Colon (tissue), 2 donors: ENCODE measurements around the gene ADIPOR2.

Experiments used
- FAIRE-seq: peaks from 2 replicates; lab custom pipeline; 2012; peaks lifted over from hg19 to GRCh38; lab: Jason Lieb, UNC
- donor health status: control.
- donor health status: control.

The ADIPOR2 gene, protein sequence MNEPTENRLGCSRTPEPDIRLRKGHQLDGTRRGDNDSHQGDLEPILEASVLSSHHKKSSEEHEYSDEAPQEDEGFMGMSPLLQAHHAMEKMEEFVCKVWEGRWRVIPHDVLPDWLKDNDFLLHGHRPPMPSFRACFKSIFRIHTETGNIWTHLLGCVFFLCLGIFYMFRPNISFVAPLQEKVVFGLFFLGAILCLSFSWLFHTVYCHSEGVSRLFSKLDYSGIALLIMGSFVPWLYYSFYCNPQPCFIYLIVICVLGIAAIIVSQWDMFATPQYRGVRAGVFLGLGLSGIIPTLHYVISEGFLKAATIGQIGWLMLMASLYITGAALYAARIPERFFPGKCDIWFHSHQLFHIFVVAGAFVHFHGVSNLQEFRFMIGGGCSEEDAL

DNA sequence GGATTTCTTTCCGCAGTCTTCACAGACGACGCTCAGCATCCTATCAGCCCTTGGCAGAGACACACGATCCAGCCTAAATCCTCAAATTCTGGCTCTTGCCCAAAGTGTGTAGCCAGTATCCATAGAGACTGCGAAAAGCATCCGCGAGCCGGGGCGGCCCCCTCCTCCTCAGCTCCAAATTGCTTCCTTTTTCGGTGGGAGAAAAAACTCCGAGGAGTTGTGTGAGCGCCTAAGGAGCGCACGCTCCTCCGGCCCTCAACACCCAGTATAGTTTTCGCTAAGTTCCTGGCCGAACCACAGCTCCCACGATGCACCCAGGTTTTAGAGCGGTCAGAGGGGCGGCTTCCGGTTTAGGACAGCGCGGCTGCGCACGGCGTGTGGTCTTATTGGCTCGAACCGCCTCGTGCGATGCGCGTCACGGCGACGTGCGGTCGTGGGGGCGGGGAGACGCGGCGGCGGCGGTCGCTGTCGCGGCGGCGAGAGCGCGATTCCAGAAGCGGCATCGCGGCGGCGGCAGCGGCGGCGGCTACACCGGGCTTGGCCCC lies at the start of gene ADIPOR2:
Gene ADIPOR2 (plus strand): TSS at position 493 of the 545 bp plus-strand sequence. CDS start 63,274 bp downstream, outside the sequence.
- no peak for FAIRE-seq

DNA sequence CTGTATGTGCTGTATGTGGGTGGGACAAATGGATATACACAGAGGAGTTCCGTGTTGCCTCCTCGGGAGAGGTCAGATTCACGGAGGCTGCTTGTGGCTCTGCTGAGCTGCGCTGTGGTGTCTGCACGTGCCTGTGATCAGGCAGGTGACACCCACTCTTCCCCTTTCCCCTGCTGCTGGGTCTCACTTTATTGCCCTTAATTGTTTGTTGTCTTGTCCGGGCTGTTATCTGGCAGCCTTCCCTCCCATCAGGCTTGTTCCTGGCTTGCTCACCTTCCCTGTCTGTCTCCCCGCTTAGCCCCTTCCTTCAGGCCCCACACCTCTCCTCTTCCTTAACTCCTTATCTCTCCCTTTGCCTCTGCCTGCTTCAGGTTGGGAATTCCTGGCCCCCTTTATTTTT lies 48.4 kb upstream of the ADIPOR2 start:
- no peak for FAIRE-seq

DNA sequence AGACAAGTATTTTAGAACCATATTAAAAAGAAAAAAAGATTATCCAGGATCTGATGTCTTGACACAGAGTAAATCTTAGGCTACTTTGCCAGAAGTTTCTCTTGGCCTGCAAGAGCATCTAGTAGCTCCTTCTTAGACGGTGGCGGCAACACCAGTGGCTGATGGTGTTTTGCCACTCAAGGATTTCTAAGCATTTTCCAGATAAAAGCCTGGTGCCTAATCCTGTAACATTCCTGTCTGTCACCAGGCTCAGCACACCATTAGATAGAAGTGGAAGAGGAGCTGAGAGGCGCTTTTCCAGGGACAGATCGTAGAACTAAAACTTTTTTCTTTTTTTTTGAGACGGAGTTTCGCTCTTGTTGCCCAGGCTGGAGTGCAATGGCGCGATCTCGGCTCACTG lies 47.8 kb upstream of the ADIPOR2 start:
- no peak for FAIRE-seq

DNA sequence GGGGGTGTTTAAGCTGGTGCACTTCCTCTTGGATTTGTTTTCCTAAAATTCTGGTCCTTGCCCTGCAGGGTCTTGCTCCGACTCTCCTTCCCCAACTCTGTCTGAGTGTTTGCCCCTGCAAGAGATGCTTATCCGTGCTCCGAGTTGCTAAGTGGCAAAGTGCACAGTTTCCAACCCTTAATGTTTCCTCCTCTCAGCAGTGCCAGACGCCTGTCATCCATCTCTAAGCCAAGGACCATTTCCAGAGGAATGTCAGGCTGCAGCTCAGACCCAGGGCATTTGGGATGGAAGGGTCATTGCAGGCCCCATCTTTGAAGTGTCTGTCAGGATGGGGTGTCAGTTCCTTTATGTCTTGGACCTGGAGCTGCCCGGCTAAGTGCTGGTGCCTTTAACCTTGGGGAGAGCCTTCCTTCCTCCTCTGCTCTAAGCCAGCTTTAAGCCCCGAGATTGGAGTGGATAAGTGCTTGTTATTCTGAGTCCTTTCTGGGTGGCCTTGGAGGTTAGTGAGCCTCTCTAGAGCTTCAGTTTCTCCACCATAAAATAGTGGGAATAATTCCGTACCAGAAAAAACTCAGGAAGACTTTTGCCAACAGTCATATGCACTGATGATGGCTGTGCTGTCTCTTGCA lies 46.9 kb upstream of the ADIPOR2 start:
- no peak for FAIRE-seq

DNA sequence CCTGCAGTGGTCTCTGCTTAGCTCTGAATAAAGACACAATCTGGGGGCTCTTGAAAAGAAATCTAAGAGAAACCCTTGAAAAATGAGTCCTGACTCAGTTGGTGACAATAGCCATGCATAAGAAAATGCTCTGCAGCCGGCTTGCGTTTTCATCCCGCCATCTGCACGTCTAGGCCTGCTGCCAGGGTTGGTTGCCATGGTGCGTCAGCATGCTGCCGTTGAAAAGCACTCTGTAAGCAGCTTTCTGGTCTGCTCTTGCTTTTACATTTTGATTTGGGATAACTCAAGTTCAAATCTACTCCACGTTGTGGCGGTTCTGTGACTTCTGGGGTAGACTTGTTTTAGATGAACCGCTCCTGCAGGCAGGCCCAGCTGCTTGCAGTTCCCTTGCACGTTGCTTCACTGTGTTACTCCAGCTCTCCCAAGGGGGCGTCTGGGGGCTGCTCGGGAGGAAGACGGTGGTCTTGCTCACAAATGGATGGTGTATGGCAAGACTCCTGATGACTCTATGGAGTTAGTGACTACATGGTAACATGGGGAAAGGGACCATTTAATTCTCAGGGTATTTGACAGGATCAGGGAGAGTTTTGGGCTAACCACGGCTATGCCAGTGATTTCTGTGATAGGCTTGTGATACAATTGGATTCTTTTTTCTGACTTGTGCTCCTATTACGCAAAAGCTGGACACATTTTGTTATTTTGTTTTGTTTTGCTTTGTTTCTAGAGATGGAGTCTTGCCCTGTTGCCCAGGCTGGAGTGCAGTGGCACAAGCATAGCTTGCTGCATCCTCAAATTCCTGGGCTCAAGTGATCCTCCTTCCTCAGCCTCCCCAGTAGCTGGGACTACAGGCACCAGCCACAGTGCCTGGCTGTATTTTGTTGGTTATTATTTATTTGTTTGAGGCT lies 46.1 kb upstream of the ADIPOR2 start:
- FAIRE-seq, result no peak

DNA sequence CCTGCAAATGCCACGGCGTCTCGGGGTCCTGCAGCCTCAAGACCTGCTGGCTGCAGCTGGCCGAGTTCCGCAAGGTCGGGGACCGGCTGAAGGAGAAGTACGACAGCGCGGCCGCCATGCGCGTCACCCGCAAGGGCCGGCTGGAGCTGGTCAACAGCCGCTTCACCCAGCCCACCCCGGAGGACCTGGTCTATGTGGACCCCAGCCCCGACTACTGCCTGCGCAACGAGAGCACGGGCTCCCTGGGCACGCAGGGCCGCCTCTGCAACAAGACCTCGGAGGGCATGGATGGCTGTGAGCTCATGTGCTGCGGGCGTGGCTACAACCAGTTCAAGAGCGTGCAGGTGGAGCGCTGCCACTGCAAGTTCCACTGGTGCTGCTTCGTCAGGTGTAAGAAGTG lies 45.1 kb upstream of the ADIPOR2 start:
- no peak for FAIRE-seq

DNA sequence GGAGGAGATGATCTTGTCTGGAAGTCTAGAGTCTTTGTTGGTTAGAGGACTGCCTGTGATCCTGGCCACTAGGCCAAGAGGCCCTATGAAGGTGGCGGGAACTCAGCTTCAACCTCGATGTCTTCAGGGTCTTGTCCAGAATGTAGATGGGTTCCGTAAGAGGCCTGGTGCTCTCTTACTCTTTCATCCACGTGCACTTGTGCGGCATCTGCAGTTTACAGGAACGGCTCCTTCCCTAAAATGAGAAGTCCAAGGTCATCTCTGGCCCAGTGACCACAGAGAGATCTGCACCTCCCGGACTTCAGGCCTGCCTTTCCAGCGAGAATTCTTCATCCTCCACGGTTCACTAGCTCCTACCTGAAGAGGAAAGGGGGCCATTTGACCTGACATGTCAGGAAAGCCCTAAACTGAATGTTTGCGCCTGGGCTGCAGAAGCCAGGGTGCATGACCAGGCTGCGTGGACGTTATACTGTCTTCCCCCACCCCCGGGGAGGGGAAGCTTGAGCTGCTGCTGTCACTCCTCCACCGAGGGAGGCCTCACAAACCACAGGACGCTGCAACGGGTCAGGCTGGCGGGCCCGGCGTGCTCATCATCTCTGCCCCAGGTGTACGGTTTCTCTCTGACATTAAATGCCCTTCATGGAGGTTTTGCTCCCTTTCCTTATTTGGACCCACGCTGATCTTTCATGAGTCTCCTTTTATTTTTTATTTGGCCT lies 44.1 kb upstream of the ADIPOR2 start:
- FAIRE-seq, result no peak

DNA sequence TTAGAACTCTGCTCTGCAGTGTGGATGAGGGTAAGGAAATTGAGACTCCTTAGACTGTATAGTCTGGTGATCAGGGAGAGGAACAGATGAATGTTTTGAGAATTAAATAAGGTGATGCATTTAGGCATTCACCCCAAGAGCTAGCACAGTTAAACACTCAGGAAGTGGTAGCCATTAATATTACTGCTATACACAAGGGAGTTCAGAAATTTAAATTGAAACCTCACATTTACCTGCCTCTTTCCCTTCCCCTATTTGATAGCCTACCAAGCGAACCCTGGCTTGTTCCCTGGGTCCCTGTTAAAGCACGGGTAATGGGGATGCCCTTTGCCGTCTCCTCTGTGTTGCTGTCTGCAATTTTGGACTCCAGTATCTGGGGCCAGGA lies 43.6 kb upstream of the ADIPOR2 start:
- FAIRE-seq, result no peak

DNA sequence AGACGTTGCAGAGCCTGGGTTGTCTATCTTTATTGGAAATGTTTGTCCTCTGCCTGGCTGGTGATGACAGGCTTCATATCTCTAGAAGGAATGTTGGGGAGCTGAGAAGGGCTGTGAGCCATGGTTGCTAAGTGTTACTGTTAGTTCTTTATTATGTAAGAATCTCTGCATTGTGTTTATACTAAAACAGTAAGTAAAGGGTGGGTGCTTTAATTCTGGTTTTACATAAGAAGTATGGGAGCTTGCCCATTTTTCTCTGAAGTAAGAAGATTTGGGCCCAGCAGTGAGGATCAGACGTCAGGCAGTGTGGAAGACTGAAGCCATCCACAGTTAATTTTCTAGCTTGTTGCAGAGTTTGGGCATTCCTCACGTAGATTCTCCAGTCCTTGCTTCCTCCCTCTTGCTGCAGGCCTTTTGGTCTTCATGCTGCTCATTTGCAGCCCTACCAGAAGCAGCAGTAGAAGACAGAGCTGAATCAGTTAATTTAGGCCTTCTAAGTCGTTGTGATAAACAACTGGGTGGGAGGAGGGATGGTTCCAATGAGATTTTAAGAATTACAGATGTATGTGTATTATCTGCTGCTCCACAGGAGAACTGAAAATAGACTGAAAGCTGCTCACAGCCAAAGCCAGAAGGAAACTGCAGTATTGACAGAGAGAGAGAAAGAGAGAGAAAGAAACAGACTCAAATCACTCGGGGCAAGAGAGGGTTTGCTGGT lies 40.5 kb upstream of the ADIPOR2 start:
- no peak for FAIRE-seq

DNA sequence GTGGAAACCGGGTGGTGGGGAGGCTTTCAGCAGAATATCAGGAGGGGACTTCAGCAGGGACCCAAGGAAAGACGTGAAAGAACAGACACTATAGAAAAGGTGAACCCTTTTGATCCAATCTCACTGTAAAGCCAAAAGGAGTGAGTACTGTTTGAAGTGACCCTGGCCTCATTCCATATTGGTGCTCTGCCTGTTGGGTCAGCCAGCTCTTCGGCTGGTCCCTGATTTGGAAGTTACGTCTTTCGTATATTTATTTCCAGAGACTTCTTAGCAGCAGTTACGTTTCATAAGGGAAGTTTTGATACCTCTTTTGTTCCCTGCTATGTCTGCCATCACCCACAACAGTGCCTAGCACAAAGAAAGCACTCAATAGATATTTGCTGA lies 39.9 kb upstream of the ADIPOR2 start:
- FAIRE-seq, result no peak

DNA sequence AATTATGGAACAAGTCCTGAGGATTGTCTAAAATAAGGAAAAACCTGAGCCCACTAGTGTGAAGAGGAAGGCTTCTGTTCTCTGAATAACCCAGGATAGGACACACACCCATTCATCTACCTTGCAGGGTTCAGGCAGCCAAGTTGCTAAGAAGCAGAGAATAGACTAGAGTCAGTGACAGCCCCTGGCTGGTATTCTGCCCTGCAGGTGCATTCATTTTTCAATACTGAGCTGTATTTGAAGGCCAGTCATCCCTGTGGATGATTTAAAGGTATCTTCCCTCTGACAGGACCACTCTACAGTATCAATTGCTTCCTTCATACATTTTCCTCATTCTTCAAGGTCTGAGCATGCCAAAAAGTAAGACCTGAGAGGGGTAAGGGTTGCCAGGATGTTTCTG lies 38.9 kb upstream of the ADIPOR2 start:
- no peak for FAIRE-seq

DNA sequence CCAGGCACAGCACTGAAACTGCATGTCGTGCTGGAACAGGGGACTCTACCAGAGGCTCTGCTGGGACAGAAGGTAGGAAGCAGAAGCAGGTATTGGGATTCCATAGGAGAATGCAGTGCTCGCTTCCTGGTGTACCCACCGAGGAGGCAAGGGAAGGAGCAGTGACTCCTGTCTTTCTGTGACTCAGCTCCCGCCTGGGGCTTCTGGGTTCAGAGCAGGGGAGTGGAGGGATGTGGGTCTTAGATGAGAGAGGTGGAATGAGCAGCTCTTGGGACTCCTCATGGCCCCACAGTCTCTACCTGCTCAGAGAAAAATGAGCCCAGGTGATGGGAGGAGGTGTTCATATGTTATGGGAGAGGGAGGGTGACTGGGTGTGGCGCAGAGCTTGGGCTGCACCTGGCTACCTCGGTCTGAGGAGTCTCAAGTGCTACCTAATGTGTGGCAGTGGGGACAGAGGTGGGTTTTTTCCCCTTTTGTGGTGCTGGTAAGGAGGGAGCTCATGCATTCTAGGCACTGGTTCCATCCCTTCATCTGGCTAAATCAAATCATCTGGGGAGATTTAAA lies 35.6 kb upstream of the ADIPOR2 start:
- no peak for FAIRE-seq

DNA sequence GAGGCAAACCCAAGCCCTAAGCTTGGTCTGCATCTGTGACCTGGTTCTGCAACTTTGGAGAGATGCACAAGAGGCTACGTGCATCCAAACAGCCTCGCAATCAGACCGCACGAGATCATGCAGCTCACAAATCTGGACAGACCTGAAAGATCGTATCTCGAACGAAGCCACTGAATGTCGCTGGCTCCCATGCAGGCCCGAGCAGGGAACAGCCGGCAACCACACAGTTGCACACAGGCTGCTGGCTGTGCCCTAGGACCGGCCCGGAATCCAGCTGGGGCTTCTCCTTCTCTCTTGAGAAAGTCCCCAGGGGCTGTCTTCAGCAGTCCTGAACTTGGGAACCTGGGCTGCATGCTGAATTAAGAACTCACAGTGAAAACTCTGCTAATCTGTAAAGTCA lies 34.0 kb upstream of the ADIPOR2 start:
- no peak for FAIRE-seq

DNA sequence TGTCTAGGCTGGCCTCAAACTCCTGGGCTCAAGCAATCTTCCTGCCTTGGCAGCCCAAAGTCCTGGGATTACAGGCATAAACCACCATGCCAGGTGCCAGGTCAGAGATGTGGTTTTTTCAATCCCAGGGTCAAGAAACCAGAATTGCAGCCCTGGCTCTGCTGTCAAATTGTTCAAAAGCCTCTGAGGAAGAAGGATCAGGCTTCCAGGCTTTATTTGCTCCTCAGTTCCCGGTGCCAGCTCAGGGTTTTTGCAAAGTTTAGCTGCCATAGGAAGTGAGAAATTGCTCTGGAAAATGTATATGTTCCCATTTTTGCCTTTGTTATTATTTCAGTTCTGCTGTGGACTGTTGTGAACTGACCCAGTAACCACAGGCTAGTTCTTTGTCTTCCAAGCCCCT lies 33.2 kb upstream of the ADIPOR2 start:
- no peak for FAIRE-seq

DNA sequence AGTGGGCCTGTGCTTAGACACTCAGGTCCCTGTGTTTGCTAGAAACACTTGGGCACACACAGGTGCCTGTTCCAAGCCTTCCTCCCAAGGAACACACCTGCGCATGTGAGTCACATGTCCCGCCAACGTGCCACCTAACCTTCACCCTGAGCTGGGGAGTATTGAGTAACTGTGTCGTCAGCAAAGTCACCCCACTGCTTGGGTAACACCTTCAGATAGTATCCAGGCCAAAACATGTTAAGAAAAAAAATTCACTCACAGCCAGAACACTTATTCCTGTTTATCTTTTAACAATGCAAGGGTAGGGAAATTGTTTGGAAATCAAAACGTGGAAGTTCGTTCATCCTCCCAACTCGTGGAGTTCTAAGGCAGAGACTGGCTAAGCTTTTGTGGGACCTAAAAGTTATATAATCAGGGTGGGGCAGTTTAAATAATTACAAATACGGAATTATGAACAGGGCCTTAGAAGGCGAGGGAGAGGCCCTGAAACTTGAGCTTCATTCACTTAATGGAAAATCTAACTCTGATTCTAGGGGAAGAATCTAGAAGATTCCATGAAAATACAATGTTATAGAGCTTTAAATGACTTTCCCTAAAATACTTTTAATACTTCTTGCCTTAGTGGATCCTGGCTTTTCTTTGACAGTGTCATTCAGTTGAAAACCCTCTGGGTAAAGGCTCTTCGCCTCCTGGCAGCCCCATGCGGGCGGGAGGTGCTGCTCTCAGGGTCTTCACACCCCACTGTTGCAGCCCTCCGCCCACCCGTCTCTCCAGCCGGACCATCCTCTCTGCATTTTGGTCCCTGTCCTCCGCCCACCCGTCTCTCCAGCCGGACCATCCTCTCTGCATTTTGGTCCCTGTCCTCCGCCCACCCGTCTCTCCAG lies 30.3 kb upstream of the ADIPOR2 start:
- FAIRE-seq, result no peak

DNA sequence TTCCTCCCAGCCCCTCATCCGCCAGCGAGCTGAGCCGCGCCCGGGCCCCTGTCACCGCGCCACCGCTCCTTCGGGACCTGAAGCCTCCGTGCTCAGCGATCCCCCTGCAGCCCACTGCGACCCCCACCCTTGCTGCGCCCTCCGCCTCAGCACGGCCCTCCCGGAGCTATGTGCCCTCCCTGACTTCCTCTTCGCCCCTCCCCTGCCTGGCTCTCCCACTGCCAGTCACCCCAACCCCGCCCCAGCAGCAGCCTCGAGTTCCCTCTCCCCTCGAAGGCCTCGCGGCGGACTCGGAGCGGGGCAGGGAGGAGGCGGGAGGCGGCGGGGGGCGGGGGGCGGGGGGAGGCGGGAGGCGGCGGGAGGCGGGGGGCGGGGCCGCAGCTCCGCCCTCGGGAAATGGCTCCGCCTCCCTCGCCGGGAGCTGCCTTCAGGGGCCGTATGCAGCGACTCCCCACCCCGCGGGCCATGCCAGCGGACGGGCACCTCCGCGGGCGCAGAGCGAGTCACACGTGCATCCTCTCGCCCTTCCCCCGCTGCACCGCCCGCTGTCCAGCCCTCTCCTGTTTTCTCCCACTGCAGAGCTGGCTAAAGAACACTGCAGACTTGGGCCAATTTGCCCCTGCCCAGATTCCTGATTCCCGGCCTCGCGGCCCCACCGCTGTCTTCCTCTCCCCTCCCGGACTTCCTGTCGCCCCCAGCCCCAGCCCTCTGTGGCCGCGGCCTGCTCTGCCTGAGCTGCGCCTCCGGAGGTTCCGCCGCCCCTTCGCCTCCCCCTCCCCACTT lies 29.1 kb upstream of the ADIPOR2 start:
- FAIRE-seq, result no peak

DNA sequence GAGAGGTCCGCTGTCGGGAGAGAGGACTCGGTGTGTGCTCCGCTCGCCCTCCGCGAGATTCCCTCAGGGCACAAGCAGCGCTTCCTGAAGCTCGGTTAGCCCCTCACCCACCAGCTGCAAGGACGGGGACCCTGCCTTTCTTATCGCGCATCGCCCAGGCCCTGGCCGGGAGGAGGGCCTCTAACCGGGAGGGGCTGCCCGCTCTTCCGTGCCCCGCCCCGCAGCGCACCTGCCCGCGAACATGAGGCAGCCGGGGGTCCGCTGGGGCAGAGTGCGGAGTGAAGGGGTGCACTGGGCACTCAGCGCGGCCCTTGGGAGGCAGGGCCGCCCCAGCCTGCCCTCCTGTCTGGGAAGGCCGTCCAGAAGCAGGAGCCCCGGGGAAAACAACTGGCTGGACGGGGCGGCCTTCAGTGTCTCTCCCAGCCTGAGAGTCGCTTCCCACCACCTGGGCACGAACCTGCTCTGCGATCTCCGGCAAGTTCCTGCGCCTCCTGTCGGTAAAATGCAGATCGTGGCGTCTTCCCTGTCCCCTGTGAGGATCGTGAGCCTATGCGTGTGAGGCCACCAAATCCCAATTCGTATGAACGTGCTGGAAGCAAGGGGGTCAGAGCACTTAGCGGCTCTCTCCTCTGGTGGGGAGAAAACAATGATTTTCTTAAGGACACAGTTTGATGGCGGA lies 28.0 kb upstream of the ADIPOR2 start:
- no peak for FAIRE-seq

DNA sequence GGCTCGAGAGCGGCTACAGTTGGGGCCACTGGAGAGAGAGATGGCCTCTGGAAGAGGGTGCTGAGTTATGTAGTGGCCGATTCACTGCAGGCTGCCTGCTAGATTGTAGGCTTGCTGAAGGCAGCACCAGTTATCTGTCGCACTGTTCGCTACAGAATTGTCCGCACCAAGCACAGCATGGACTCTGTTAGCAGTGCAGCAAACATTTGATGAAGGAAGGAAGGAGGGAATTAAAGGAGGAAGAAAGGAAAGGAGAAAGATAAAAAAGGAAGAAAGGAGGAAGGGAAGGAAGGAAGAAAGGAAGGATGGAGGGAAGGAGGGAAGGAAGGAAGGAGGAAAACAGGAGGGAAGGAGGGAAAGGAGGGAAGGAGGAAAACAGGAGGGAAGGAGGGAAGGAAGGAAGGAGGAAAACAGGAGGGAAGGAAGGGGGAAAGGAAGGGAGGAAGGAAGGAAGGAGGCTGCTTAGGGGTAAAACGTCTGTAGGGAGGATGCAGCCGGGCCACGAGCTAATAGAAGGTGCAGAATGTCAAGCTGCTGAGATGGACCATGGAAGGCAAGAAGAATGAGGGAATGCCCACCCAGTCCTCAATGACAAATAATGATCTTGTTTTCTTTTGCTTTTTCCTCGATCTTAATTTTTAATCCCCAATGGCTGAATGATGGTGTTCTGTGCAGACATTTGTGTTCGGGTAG lies 27.3 kb upstream of the ADIPOR2 start:
- no peak for FAIRE-seq
